Neuronal stem cell (in vitro differentiated cells): ENCODE results near the gene PPM1L.

Experiments used
- DNase-seq: peaks from one replicate; pipeline ENCODE4 v3.0.0-alpha.2; 2013; ENCODE audit warnings: low spot score
- H2AFZ ChIP-seq: one replicate; pipeline ENCODE4 v1.6.1; 2013; ENCODE audit warnings: mild to moderate bottlenecking, low read length, inconsistent platforms
- H2AK5ac ChIP-seq: 2 replicates; pipeline ENCODE4 v1.6.1; 2013; ENCODE audit warnings: low read depth, mild to moderate bottlenecking, inconsistent platforms, low read length, moderate library complexity, mixed read lengths
- H2BK120ac ChIP-seq: 2 replicates; pipeline ENCODE4 v1.6.1; 2013; ENCODE audit warnings: low read depth, mild to moderate bottlenecking, inconsistent platforms, low read length, moderate library complexity, mixed read lengths
- H2BK12ac ChIP-seq: one replicate; pipeline ENCODE4 v1.6.1; 2013; ENCODE audit warnings: low read length, inconsistent platforms
- H2BK15ac ChIP-seq: 2 replicates; pipeline ENCODE4 v1.6.1; 2013; ENCODE audit warnings: mild to moderate bottlenecking, low read length, inconsistent platforms, mixed read lengths
- H2BK5ac ChIP-seq: one replicate; pipeline ENCODE4 v1.6.1; 2013; ENCODE audit warnings: inconsistent platforms, mild to moderate bottlenecking, low read length, moderate library complexity
- H3K14ac ChIP-seq: one replicate; pipeline ENCODE4 v1.6.1; 2013; ENCODE audit warnings: low read length, inconsistent platforms
- H3K18ac ChIP-seq: 2 replicates; pipeline ENCODE4 v1.6.1; 2013; ENCODE audit warnings: low read length, inconsistent platforms
- H3K23ac ChIP-seq: 2 replicates; pipeline ENCODE4 v1.6.1; 2013; ENCODE audit warnings: low read depth, mild to moderate bottlenecking, mixed read lengths, low read length, inconsistent platforms; ENCODE audit not compliant: poor library complexity
- H3K27ac ChIP-seq: replicated peaks from 3 replicates; pipeline ENCODE4 v1.5.1; 2013; ENCODE audit warnings: low read length, inconsistent platforms
- H3K27me3 ChIP-seq, 3 experiments: 2 replicates each; pipeline ENCODE4 v1.6.1; 2013; ENCODE audit warnings: low read length in 3 of 3, mild to moderate bottlenecking in 2 of 3, inconsistent platforms in 1 of 3, low read depth in 1 of 3, mixed read lengths in 1 of 3, moderate library complexity in 1 of 3; ENCODE audit not compliant: control insufficient read depth in 3 of 3, insufficient read depth in 3 of 3
- H3K36me3 ChIP-seq, 2 donors: replicated peaks in 1 of 2; 2 replicates each; pipeline ENCODE4 v1.6.1; 2013; ENCODE audit warnings: low read length in 2 of 2; ENCODE audit not compliant: control insufficient read depth in 2 of 2, insufficient read depth in 2 of 2
- H3K4ac ChIP-seq: 2 replicates; pipeline ENCODE4 v1.6.1; 2013; ENCODE audit warnings: inconsistent platforms, mild to moderate bottlenecking, low read length, moderate library complexity
- H3K4me1 ChIP-seq, 2 donors: 1 replicate in 1 of 2; 2 replicates in 1 of 2; pipeline ENCODE4 v1.6.1; 2013; ENCODE audit warnings: low read length in 2 of 2, low read depth in 1 of 2; ENCODE audit not compliant: control insufficient read depth in 2 of 2, insufficient read depth in 1 of 2
- H3K4me2 ChIP-seq: one replicate; pipeline ENCODE4 v1.6.1; 2013; ENCODE audit warnings: mild to moderate bottlenecking, low read length, inconsistent platforms; ENCODE audit not compliant: insufficient read depth, poor library complexity, severe bottlenecking
- H3K4me3 ChIP-seq, 2 donors: 2 replicates each; pipeline ENCODE4 v1.5.1; 2013; ENCODE audit warnings: low read length in 2 of 2, mild to moderate bottlenecking in 2 of 2, inconsistent platforms in 1 of 2, moderate library complexity in 1 of 2
- H3K79me1 ChIP-seq: one replicate; pipeline ENCODE4 v1.6.1; 2013; ENCODE audit warnings: low read depth, mild to moderate bottlenecking, inconsistent platforms, low read length, moderate library complexity
- H3K9ac ChIP-seq: one replicate; pipeline ENCODE4 v1.6.1; 2013; ENCODE audit warnings: mild to moderate bottlenecking, low read depth, low read length, inconsistent platforms; ENCODE audit not compliant: poor library complexity
- H3K9me3 ChIP-seq, 2 donors: replicated peaks in 1 of 2; 2 replicates each; pipeline versions ENCODE3 to v1.6.1; 2013; ENCODE audit warnings: low read length in 2 of 2, mild to moderate bottlenecking in 2 of 2, inconsistent platforms in 1 of 2, low read depth in 1 of 2, mixed read lengths in 1 of 2, moderate library complexity in 1 of 2; ENCODE audit not compliant: control insufficient read depth in 2 of 2, insufficient read depth in 1 of 2
- H4K8ac ChIP-seq: one replicate; pipeline ENCODE4 v1.6.1; 2013; ENCODE audit warnings: low read depth, mild to moderate bottlenecking, inconsistent platforms, low read length, moderate library complexity
- H4K91ac ChIP-seq: one replicate; pipeline ENCODE4 v1.6.1; 2013; ENCODE audit warnings: low read length, low read depth, mild to moderate bottlenecking, inconsistent platforms; ENCODE audit not compliant: poor library complexity
- WGBS, 2 donors: extraction: QIAGEN DNeasy Blood & Tissue Kit; methylation state at CpG; one replicate each; pipeline ENCODE4 v1.1.7; 2013; ENCODE audit warnings: missing lambda C conversion rate in 2 of 2, mixed read lengths in 1 of 2; ENCODE audit not compliant: insufficient read length in 2 of 2, insufficient replicate concordance in 1 of 2; ENCODE audit errors: extremely low coverage in 2 of 2; 5-methylcytosine and 5-hydroxymethylcytosine counted together

The PPM1L gene

DNA sequence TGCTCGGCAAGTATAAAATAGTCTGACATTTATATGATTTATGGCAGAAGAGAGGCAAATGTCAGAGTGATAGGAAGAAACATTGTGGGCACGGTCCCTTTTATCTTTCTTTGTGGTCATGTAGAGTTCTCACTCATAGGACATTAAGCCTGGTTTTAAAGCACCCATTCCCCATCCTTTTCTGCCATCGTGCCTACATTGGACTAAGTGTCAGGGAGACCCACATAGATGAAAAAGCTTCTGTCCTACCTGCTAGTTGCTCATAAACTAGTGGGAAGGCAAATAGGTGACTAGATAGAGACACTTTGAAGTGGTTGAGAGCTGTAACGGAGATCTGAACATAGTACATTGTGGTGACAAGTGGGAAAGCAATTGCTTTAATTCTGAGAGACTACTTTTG lies 193.4 kb downstream of the PPM1L start:
- Histone ChIP-seq H2BK15ac (no peak overlapping the region), H2AFZ (no peak overlapping the region), H4K8ac (no peak overlapping the region), H3K4me1 (peaks cover 0 to 3% of the 10 kb centered on the region in 2 donors), H3K9me3 (no peaks in the 10 kb centered on the region), H3K79me1 (no peaks in the 10 kb centered on the region), H3K4me3 (no peak overlapping the region), H3K14ac (no peak overlapping the region), H3K27me3 (no peaks in the 10 kb centered on the region), H2BK5ac (no peak overlapping the region), H3K18ac (no peak overlapping the region), H3K4me2 (no peak overlapping the region), H3K23ac (no peak overlapping the region), H3K4ac (no peak overlapping the region), H3K9ac (no peak overlapping the region), H2AK5ac (no peak overlapping the region), H4K91ac (no peak overlapping the region), H3K27ac (no peak overlapping the region), H2BK120ac (no peak overlapping the region), H2BK12ac (no peak overlapping the region), H3K36me3 (no peaks in the 10 kb centered on the region)
- no CpG with 5 or more reads among the region's 4 CpGs for WGBS, 2 donors
- no peak for DNase-seq

DNA sequence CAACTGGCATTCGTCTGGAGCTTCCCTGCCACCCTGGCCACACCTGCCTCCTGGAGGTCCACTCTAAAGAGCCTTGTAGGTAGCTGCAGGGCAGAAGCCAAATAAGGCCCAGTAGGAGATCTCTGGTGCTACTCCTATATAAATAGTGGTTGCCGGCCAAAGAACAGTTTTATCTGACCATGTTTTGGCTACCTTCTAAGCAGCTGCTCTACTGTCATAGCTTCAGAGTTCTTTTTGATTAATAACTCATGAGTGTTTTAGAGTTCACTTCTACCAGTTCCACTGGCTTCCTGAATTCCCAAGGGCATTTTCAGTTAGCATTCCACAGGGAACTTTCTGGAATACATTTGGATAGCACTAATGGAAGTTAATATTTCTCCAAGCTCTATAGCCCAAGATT lies 194.5 kb downstream of the PPM1L start:
- no peak for DNase-seq
- Histone ChIP-seq H4K91ac (no peak overlapping the region), H2BK12ac (no peak overlapping the region), H3K4me1 (peaks cover 0 to 3% of the 10 kb centered on the region in 2 donors), H2BK15ac (no peak overlapping the region), H3K18ac (no peak overlapping the region), H3K27me3 (no peaks in the 10 kb centered on the region), H3K4ac (no peak overlapping the region), H2BK120ac (no peak overlapping the region), H3K79me1 (no peaks in the 10 kb centered on the region), H2AK5ac (no peak overlapping the region), H3K4me3 (no peak overlapping the region), H3K23ac (no peak overlapping the region), H2BK5ac (no peak overlapping the region), H2AFZ (no peak overlapping the region), H3K4me2 (no peak overlapping the region), H3K14ac (no peak overlapping the region), H4K8ac (no peak overlapping the region), H3K36me3 (no peaks in the 10 kb centered on the region), H3K27ac (no peak overlapping the region), H3K9me3 (no peaks in the 10 kb centered on the region), H3K9ac (no peak overlapping the region)
- WGBS, 2 donors: no CpG with 5 or more reads among the region's 2 CpGs

DNA sequence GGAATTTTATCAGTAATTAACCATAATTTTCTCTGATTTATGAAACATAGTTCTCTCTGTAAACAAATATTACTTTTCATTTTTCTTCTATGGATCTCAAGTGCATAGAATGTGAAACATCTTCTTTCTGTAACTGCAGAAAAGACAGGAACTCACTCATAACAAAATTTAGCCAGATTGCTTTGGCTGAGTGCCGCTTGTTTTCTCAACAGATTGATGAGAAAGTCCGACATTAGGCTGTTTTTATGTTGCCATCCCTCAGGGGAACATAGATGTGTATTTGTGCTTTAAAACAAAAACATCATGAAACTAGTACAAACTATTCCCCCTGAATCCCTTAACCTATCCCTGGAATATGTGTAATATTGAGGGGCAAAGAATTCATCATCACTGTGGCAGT lies 194.9 kb downstream of the PPM1L start:
- H3K4me1 ChIP-seq: peaks cover 0 to 3% of the 10 kb centered on the region in 2 donors
- H2BK120ac ChIP-seq: no peak overlapping the region
- no peak overlapping the region for H2BK5ac ChIP-seq
- no peak overlapping the region for H3K9ac ChIP-seq
- no peak overlapping the region for H4K8ac ChIP-seq
- H3K14ac ChIP-seq: no peak overlapping the region
- no peak overlapping the region for H3K18ac ChIP-seq
- H3K27ac ChIP-seq: no peak overlapping the region
- DNase-seq: no peak
- H3K4ac ChIP-seq: no peak overlapping the region
- H2AFZ ChIP-seq: no peak overlapping the region
- H2AK5ac ChIP-seq: no peak overlapping the region
- H3K27me3 ChIP-seq: no peaks in the 10 kb centered on the region
- WGBS, 2 donors: no CpG with 5 or more reads among the region's 2 CpGs
- no peak overlapping the region for H3K23ac ChIP-seq
- H2BK12ac ChIP-seq: no peak overlapping the region
- no peak overlapping the region for H4K91ac ChIP-seq
- H3K4me2 ChIP-seq: no peak overlapping the region
- H3K79me1 ChIP-seq: no peaks in the 10 kb centered on the region
- H3K36me3 ChIP-seq: no peaks in the 10 kb centered on the region
- no peaks in the 10 kb centered on the region for H3K9me3 ChIP-seq
- H2BK15ac ChIP-seq: no peak overlapping the region
- H3K4me3 ChIP-seq: no peak overlapping the region

DNA sequence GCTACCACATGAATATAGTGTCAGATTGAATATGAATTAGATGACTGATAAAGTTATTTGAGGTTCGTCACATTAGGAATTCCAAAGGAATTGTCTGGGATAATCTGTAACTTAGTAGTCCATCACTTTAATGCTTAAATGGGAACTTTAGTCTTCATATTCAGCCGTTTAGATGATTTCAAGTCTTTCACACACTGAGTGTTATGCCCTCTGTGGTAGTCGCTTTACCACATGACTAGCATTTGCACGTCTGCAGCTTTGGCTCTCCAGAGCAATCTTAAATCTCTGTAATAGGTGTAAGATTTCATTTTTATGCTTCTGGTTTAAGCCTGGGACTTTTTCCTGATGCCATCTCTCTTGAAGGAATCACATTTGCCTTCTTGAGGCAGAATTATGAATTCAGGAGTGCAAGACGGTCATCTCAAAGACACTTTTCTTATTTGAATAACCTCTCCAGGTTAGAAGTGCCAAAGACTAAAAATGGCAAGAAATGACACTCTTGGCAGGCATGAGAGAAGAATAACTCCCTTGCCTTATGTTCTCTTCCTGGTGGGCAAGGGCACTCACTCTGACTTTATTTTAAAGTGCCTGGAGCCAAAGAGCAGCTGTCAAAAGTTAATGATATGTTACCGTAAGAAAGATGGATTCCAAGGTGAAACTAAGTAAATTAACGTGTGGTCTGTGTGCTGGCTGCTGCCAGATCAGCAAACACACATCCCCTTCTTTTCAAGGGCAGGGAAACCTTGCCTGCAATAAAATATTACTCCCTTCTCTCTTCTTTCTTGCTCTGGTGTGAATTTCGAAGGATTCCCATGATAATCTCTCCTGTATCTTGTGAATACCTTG lies 195.8 kb downstream of the PPM1L start:
- H2BK12ac ChIP-seq: no peak overlapping the region
- H3K23ac ChIP-seq: no peak overlapping the region
- H3K4me3 ChIP-seq: no peak overlapping the region
- no peaks in the 10 kb centered on the region for H3K36me3 ChIP-seq
- no peak overlapping the region for H2BK120ac ChIP-seq
- H2AK5ac ChIP-seq: no peak overlapping the region
- H4K91ac ChIP-seq: no peak overlapping the region
- no peak overlapping the region for H3K4ac ChIP-seq
- WGBS, 2 donors: no CpG with 5 or more reads among the region's 8 CpGs
- no peak overlapping the region for H3K4me2 ChIP-seq
- H4K8ac ChIP-seq: no peak overlapping the region
- H3K27ac ChIP-seq: no peak overlapping the region
- no peak overlapping the region for H2AFZ ChIP-seq
- no peak overlapping the region for H3K9ac ChIP-seq
- H3K18ac ChIP-seq: no peak overlapping the region
- no peak overlapping the region for H2BK5ac ChIP-seq
- peaks cover 0 to 3% of the 10 kb centered on the region in 2 donors for H3K4me1 ChIP-seq
- H2BK15ac ChIP-seq: no peak overlapping the region
- H3K14ac ChIP-seq: no peak overlapping the region
- no peaks in the 10 kb centered on the region for H3K27me3 ChIP-seq
- H3K79me1 ChIP-seq: no peaks in the 10 kb centered on the region
- DNase-seq: no peak
- H3K9me3 ChIP-seq: no peaks in the 10 kb centered on the region
